Ishikawa (cell line): Measurements from ENCODE around the gene DIRAS2.

Experiments used
- CEBPB ChIP-seq: IDR thresholded peaks from 2 replicates; pipeline ENCODE4 v1.6.1; 2012
- CREB1 ChIP-seq: IDR thresholded peaks from 2 replicates; pipeline ENCODE4 v1.6.1; 2012; ENCODE audit warnings: low read depth
- EP300 ChIP-seq: IDR thresholded peaks from 2 replicates; pipeline ENCODE4 v1.6.1; 2012; ENCODE audit warnings: borderline replicate concordance
- NFIC ChIP-seq: IDR thresholded peaks from 2 replicates; pipeline ENCODE4 v1.6.1; 2012
- RAD21 ChIP-seq: IDR thresholded peaks from 2 replicates; pipeline ENCODE4 v1.6.1; 2012; ENCODE audit warnings: low read depth
- REST ChIP-seq: IDR thresholded peaks from 2 replicates; pipeline ENCODE4 v1.6.1; 2012; ENCODE audit warnings: low read depth, mild to moderate bottlenecking
- TAF1 ChIP-seq: IDR thresholded peaks from 2 replicates; pipeline ENCODE4 v1.6.1; 2012; ENCODE audit warnings: low read depth, mild to moderate bottlenecking
- TCF12 ChIP-seq: IDR thresholded peaks from 2 replicates; pipeline ENCODE4 v1.6.1; 2012; ENCODE audit warnings: low read depth
- TEAD4 ChIP-seq: IDR thresholded peaks from 2 replicates; pipeline ENCODE4 v1.6.1; 2012
- YY1 ChIP-seq: IDR thresholded peaks from 2 replicates; pipeline ENCODE4 v1.6.1; 2012; ENCODE audit warnings: low read depth
- ZBTB7A ChIP-seq: IDR thresholded peaks from 2 replicates; pipeline ENCODE4 v1.6.1; 2012; ENCODE audit warnings: low read depth
- TF ChIP-seq, protein P1 (sequence below): IDR thresholded peaks from 2 replicates; pipeline ENCODE4 v1.6.1; 2012

GRCh38 chr9:90611568-90611967 is 31.1 kb downstream of the DIRAS2 start:
- TF ChIP-seq NFIC (no peak), CEBPB (no peak), TEAD4 (no peak), REST (no peak), EP300 (no peak), RAD21 (no peak), CREB1 (no peak), TAF1 (no peak), YY1 (no peak), ZBTB7A (no peak), TCF12 (no peak)
- TF ChIP-seq, protein P1, sequence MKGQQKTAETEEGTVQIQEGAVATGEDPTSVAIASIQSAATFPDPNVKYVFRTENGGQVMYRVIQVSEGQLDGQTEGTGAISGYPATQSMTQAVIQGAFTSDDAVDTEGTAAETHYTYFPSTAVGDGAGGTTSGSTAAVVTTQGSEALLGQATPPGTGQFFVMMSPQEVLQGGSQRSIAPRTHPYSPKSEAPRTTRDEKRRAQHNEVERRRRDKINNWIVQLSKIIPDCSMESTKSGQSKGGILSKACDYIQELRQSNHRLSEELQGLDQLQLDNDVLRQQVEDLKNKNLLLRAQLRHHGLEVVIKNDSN = no peak
